Tibial artery (tissue), 4 donors: ENCODE data around the gene TMOD1.

ENCODE experiments used
- DNase-seq, 2 donors: peaks; one replicate each; pipeline ENCODE4 v3.0.0-alpha.2; 2019
- H3K27ac ChIP-seq, 2 donors: fragments of 200-600 bp; sonication (generic) in 1 of 2; 1 replicate in 1 of 2; 2 replicates in 1 of 2; pipeline ENCODE4 v1.5.1; 2018 to 2019; ENCODE audit warnings: mild to moderate bottlenecking in 1 of 2
- H3K27me3 ChIP-seq, 2 donors: fragments of 200-600 bp; sonication (generic) in 1 of 2; one replicate each; pipeline versions ENCODE4 v1.5.1 to v1.6.0; 2016 to 2019
- H3K36me3 ChIP-seq, 3 donors: fragments of 200-600 bp; sonication (generic) in 2 of 3; one replicate each; pipeline ENCODE4 v1.5.1; 2016 to 2019; ENCODE audit warnings: mild to moderate bottlenecking in 2 of 3
- H3K4me1 ChIP-seq, 4 donors: fragments of 200-600 bp; sonication (generic) in 2 of 4; 1 replicate in 3 of 4; 2 replicates in 1 of 4; pipeline ENCODE4 v1.5.1; 2016 to 2019
- H3K4me3 ChIP-seq, 2 donors: fragments of 200-600 bp; sonication (generic) in 1 of 2; 1 replicate in 1 of 2; 2 replicates in 1 of 2; pipeline ENCODE4 v1.5.1; 2018 to 2019; ENCODE audit warnings: mild to moderate bottlenecking in 2 of 2
- H3K9me3 ChIP-seq, 3 donors: fragments of 200-600 bp; sonication (generic) in 1 of 3; one replicate each; pipeline ENCODE4 v1.5.1; 2016 to 2019
- CTCF ChIP-seq, 2 experiments: fragments of 200-600 bp in 1 of 2; fragments of 450-650 bp in 1 of 2; IDR thresholded peaks; one replicate each; pipeline ENCODE4 v1.5.1; 2017 to 2019; ENCODE audit warnings: antibody characterized with exemption in 2 of 2, mild to moderate bottlenecking in 1 of 2, moderate library complexity in 1 of 2
- intact Hi-C: fragments of 100-400 bp; cut with DNase I; formaldehyde crosslinking; loops from one replicate; pipeline ENCODE4 v1.15.0; 2023; ENCODE audit warnings: low total_unique reads

TMOD1 gene

GRCh38 chr9:97625620-97626019 is 124.2 kb downstream of the TMOD1 start:
- no peaks in the 10 kb centered on the region for H3K27me3 ChIP-seq
- H3K4me1 ChIP-seq = peaks cover 0 to 7% (median 3%) of the 10 kb centered on the region in 4 donors
- intact Hi-C loops = no loop called here
- no peaks in the 10 kb centered on the region for H3K9me3 ChIP-seq
- no peak for TF ChIP-seq CTCF (IDR thresholded peaks at IDR 0.05)
- peaks cover 18 to 38% (median 23%) of the 10 kb centered on the region in 3 donors for H3K36me3 ChIP-seq
- DNase-seq = no peak
- H3K4me3 ChIP-seq = no peak overlapping the region
- no peak overlapping the region for H3K27ac ChIP-seq

DNA sequence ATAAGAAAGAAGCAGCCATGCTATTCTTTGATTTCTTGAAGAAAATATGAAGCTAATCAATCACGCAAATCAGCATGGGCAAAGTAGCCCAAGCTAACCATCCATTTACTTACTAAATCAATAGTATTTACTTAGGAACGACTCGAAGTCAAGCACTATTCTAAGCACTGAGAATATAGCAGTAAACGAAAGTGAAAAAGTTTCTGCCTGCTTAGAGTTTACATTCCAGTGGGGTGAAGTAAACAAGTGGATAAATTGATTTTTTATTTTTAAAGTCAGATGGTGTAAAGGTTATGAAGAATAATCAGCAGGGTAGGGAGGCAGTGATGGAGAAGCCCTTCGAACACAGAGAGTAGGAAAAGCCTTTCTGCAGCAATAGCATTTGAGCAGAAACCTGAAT is 126.2 kb downstream of the TMOD1 start:
- Histone ChIP-seq H3K27ac (no peak overlapping the region), H3K27me3 (no peaks in the 10 kb centered on the region), H3K9me3 (no peaks in the 10 kb centered on the region), H3K36me3 (peaks cover 10 to 30% (median 15%) of the 10 kb centered on the region in 3 donors), H3K4me1 (peaks cover 0 to 22% (median 14%) of the 10 kb centered on the region in 4 donors), H3K4me3 (no peak overlapping the region)
- intact Hi-C loops = no loop called here
- no peak for DNase-seq
- TF ChIP-seq CTCF (IDR thresholded peaks at IDR 0.05) = no peak

DNA sequence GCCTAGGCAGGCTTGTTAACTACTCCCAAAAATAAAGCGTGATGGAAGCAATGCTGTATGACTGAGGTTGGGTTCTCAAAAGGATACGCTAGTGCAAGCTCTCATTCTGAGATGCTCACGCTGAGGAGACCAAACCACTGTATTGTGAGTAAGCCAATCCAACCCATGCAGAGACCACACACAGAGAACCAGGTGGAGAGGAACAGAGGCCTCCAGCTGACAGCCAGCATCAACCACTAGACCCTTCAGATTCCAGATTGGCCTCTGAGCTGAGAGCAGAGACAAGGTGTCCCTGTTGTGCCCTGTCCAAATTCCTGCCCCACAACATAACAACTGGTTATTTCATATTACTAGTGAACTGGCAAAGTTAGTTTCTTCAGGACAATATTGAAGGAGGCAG is 127.2 kb downstream of the TMOD1 start:
- Histone ChIP-seq H3K36me3 (peaks cover 5 to 22% (median 10%) of the 10 kb centered on the region in 3 donors), H3K9me3 (no peaks in the 10 kb centered on the region), H3K4me1 (peaks cover 0 to 22% (median 14%) of the 10 kb centered on the region in 4 donors), H3K4me3 (no peak overlapping the region), H3K27me3 (no peaks in the 10 kb centered on the region), H3K27ac (no peak overlapping the region)
- no peak for DNase-seq
- intact Hi-C loops = no loop called here
- TF ChIP-seq CTCF (IDR thresholded peaks at IDR 0.05) = no peak

- no peak overlapping the region for H3K27ac ChIP-seq
Measured at GRCh38 chr9:97629156-97629555, 127.7 kb downstream of the TMOD1 start.

DNA sequence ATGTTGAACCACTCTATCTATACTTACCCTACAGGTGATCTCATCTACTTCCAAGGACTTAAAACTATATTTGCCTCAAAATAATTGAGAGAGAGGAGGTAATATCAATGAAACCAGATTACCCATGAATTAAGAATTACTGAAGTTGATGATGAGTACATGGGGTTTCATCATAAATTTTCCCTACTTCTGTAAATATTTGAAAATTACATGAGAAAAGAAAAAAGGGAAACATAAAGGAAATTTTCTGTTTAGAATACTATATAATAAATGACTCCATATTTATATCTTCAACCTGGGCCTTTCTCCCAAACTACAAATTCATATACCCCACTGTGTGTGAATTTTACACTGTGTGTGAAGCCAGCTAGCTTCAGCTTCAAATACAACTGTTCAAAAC is 129.1 kb downstream of the TMOD1 start:
- no peak for TF ChIP-seq CTCF (IDR thresholded peaks at IDR 0.05)
- intact Hi-C loops = no loop called here

More at GRCh38 chr9:97629156-97629555, 127.7 kb downstream of the TMOD1 start:
- H3K4me1 ChIP-seq = peaks cover 0 to 23% (median 14%) of the 10 kb centered on the region in 4 donors
- H3K36me3 ChIP-seq = peaks cover 1 to 17% (median 10%) of the 10 kb centered on the region in 3 donors
- intact Hi-C loops = no loop called here
- H3K4me3 ChIP-seq = no peak overlapping the region
- no peaks in the 10 kb centered on the region for H3K9me3 ChIP-seq
- DNase-seq = no peak
- no peak for TF ChIP-seq CTCF (IDR thresholded peaks at IDR 0.05)
- no peaks in the 10 kb centered on the region for H3K27me3 ChIP-seq

More for the DNA sequence above, 129.1 kb downstream of the TMOD1 start:
- DNase-seq = no peak
- H3K36me3 ChIP-seq = peaks cover 0 to 9% (median 3%) of the 10 kb centered on the region in 3 donors
- H3K27ac ChIP-seq = no peak overlapping the region
- H3K27me3 ChIP-seq = no peaks in the 10 kb centered on the region
- H3K9me3 ChIP-seq = no peaks in the 10 kb centered on the region
- H3K4me1 ChIP-seq = peaks cover 0 to 38% (median 24%) of the 10 kb centered on the region in 4 donors
- H3K4me3 ChIP-seq = no peak overlapping the region
